SU-DHL-6 (cell line): ENCODE measurements around the gene DOK6.

ENCODE experiments used
- H2AFZ ChIP-seq: fragments of 200-600 bp; sonication (generic); 2 replicates; pipeline ENCODE4 v1.6.1; 2014; ENCODE audit warnings: low read depth, mild to moderate bottlenecking, moderate library complexity, mixed read lengths, antibody characterized with exemption, low read length; ENCODE audit not compliant: severe bottlenecking
- H3F3A ChIP-seq: fragments of 200-600 bp; shearing (Covaris generic); 2 replicates; pipeline ENCODE4 v1.6.0; 2016; ENCODE audit warnings: antibody characterized with exemption, mild to moderate bottlenecking; ENCODE audit not compliant: insufficient read depth
- H3K27ac ChIP-seq: fragments of 200-600 bp; sonication (generic); 2 replicates; pipeline ENCODE4 v1.5.1; 2016; ENCODE audit warnings: low read depth, mild to moderate bottlenecking, low read length, moderate library complexity, mixed read lengths
- H3K27me3 ChIP-seq: fragments of 200-600 bp; sonication (generic), shearing (Covaris generic); 2 replicates; pipeline ENCODE4 v1.6.0; 2014; ENCODE audit warnings: mild to moderate bottlenecking, low read length
- H3K36me3 ChIP-seq: fragments of 200-600 bp; sonication (generic); 2 replicates; pipeline ENCODE4 v1.6.1; 2014; ENCODE audit warnings: mild to moderate bottlenecking, low read length, mixed read lengths
- H3K4me2 ChIP-seq: fragments of 300-600, 200-600 bp; shearing (Covaris generic), sonication (generic); 2 replicates; pipeline ENCODE4 v1.6.0; 2014; ENCODE audit warnings: low read length, low read depth, mild to moderate bottlenecking; ENCODE audit not compliant: poor library complexity, severe bottlenecking
- H3K4me3 ChIP-seq: fragments of 200-600 bp; sonication (generic); 2 replicates; pipeline ENCODE4 v1.5.1; 2014; ENCODE audit warnings: antibody characterized with exemption, low read length, mild to moderate bottlenecking, mixed read lengths; ENCODE audit not compliant: insufficient read depth, poor library complexity, severe bottlenecking
- H3K79me2 ChIP-seq: fragments of 200-600 bp; sonication (generic); 2 replicates; pipeline ENCODE4 v1.6.1; 2014; ENCODE audit warnings: mild to moderate bottlenecking, low read length, moderate library complexity; ENCODE audit not compliant: insufficient read depth
- H3K9ac ChIP-seq: fragments of 200-600 bp; sonication (generic); 2 replicates; pipeline ENCODE4 v1.7.0; 2014; ENCODE audit warnings: mild to moderate bottlenecking, low read length
- H3K9me2 ChIP-seq: fragments of 200-600 bp; sonication (generic); replicated peaks from 2 replicates; pipeline ENCODE4 v1.6.1; 2014; ENCODE audit warnings: low read length; ENCODE audit not compliant: insufficient read depth
- H3K9me3 ChIP-seq: fragments of 200-600 bp; sonication (generic); 2 replicates; pipeline ENCODE4 v1.6.1; 2014; ENCODE audit warnings: low read length, mixed read lengths; ENCODE audit not compliant: insufficient read depth
- H4K20me1 ChIP-seq: fragments of 200-600 bp; sonication (generic); 2 replicates; pipeline ENCODE4 v1.6.1; 2014; ENCODE audit warnings: low read depth, mild to moderate bottlenecking, antibody characterized with exemption, low read length, moderate library complexity, mixed read lengths
- EZH2phosphoT487 ChIP-seq: fragments of 200-600 bp; sonication (generic), shearing (Covaris generic); conservative IDR thresholded peaks from 2 replicates; pipeline ENCODE4 v1.6.1; 2018; ENCODE audit warnings: mild to moderate bottlenecking, antibody characterized with exemption, low read length, moderate library complexity, mixed read lengths
- TF ChIP-seq, protein P1 (sequence below): fragments of 200-600 bp; sonication (generic); IDR thresholded peaks from one replicate; pipeline ENCODE4 v1.5.1; 2017; ENCODE audit warnings: antibody characterized with exemption, mild to moderate bottlenecking, low read length, moderate library complexity; ENCODE audit not compliant: insufficient read depth, poor library complexity, severe bottlenecking

Gene DOK6

DNA sequence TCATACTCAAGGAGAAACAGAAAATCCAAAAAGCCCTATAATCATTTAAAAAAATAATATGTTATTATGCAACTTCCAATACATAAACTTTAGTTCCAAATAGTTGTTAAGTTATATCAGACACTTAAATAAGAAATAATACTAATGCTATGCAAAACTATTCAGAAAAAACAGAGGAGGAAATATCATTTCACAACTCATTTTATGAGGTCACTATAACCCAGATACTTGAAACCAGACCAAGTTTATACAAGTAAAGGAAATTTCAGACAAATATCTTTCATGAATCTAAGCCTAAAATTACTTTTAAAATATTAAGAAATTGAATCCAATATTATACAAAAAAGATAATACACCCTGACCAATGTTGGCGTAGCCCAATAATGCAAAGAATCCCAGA lies 286.2 kb downstream of the DOK6 start:
- Histone ChIP-seq H3K4me2 (no peak overlapping the region), H3K36me3 (no peaks in the 10 kb centered on the region), H3F3A (no peaks in the 10 kb centered on the region), H3K4me3 (no peak overlapping the region), H3K27me3 (no peaks in the 10 kb centered on the region), H4K20me1 (no peaks in the 10 kb centered on the region), H2AFZ (no peak overlapping the region), H3K27ac (no peak overlapping the region), H3K9me2 (peaks cover 4% of the 10 kb centered on the region; the same call in 1 of the 2 replicates), H3K9me3 (no peaks in the 10 kb centered on the region), H3K79me2 (no peaks in the 10 kb centered on the region), H3K9ac (no peak overlapping the region)
- TF ChIP-seq, protein P1, sequence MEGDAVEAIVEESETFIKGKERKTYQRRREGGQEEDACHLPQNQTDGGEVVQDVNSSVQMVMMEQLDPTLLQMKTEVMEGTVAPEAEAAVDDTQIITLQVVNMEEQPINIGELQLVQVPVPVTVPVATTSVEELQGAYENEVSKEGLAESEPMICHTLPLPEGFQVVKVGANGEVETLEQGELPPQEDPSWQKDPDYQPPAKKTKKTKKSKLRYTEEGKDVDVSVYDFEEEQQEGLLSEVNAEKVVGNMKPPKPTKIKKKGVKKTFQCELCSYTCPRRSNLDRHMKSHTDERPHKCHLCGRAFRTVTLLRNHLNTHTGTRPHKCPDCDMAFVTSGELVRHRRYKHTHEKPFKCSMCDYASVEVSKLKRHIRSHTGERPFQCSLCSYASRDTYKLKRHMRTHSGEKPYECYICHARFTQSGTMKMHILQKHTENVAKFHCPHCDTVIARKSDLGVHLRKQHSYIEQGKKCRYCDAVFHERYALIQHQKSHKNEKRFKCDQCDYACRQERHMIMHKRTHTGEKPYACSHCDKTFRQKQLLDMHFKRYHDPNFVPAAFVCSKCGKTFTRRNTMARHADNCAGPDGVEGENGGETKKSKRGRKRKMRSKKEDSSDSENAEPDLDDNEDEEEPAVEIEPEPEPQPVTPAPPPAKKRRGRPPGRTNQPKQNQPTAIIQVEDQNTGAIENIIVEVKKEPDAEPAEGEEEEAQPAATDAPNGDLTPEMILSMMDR = no peak
- no peak for TF ChIP-seq EZH2phosphoT487

DNA sequence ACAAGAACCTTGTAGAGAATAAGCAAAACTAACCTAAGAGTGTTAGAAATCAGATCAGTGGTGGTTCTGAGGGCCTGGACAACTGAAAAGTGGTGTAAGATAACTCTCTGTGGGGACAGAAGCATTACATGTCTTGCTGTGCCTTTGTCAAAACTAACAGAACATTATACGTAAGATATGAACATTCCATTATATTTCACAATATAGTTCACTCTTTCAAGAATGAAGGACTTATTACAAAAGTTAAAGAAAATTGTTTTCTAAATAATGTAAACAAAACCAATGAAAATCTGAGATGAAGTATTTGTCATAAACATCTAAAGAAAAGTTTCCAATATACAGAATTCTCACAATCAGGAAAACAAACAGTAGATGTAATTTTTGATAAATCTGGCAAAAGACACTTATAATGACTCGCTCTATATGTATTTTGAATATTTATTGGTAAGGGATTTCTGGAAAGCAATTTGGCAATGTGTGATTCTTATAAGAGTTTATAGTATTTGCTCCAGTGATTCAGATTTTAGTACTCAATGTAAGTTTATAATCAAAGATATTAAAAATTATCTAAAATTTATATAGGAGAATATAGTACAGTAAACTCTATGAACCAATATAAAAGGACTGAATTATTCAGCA lies 288.6 kb downstream of the DOK6 start:
- Histone ChIP-seq H3K4me3 (no peak overlapping the region), H2AFZ (no peak overlapping the region), H3K9me2 (no peaks in the 10 kb centered on the region), H3K79me2 (no peaks in the 10 kb centered on the region), H4K20me1 (no peaks in the 10 kb centered on the region), H3K4me2 (no peak overlapping the region), H3K9ac (no peak overlapping the region), H3K27me3 (no peaks in the 10 kb centered on the region), H3F3A (no peaks in the 10 kb centered on the region), H3K27ac (no peak overlapping the region), H3K36me3 (no peaks in the 10 kb centered on the region), H3K9me3 (no peaks in the 10 kb centered on the region)
- TF ChIP-seq, protein P1 = no peak
- no peak for TF ChIP-seq EZH2phosphoT487

DNA sequence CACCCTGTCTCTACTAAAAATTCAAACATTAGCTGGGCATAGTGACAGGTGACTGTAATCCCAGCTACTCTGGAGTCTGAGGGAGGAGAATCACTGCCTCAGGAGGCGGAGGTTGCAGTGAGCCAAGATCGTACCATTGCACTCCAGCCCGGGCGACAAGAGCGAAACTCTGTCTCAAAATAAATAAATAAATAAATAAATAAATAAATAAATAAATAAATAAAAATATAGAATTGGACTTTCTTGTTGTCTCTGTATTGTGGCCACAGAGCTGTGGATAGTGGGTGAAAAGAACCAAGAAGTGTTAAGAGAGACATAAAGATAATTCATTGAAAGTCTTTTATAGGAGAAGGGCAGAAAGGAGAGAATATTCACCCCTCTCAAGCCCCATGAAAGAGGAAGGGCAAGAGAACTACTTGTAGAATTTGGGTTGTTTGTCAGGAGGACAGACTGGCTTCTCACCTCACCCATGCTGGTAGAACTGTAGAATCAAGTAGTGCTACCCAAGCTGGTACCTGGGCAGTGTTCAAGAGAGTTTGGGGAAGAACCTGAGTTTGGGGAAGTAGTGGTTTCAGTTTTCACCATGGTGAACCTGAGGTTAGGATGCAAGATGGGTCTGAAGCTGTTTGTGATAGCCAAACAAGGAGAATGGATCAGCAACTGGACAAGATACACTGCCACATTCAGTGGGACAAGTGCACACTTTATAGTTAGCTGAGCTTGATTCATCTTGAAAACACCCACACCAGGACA lies 290.5 kb downstream of the DOK6 start:
- no peaks in the 10 kb centered on the region for H3K79me2 ChIP-seq
- H3K9ac ChIP-seq = no peak overlapping the region
- H3K27ac ChIP-seq = no peak overlapping the region
- no peak overlapping the region for H3K4me2 ChIP-seq
- TF ChIP-seq, protein P1 = no peak
- TF ChIP-seq EZH2phosphoT487 = no peak
- no peaks in the 10 kb centered on the region for H3K9me2 ChIP-seq
- H3K9me3 ChIP-seq = no peaks in the 10 kb centered on the region
- H3K27me3 ChIP-seq = no peaks in the 10 kb centered on the region
- no peaks in the 10 kb centered on the region for H3K36me3 ChIP-seq
- H4K20me1 ChIP-seq = no peaks in the 10 kb centered on the region
- H3K4me3 ChIP-seq = no peak overlapping the region
- no peaks in the 10 kb centered on the region for H3F3A ChIP-seq
- H2AFZ ChIP-seq = no peak overlapping the region
